HEK293T (cell line): ENCODE data around the gene ANKRD27.
A peak's percentile ranks its signal among the peaks of the same experiment; 100 is the strongest.
"Not testable (repeated sequence)": the region's sequence is repeated elsewhere in the genome, so short reads cannot be mapped to it uniquely, and the experiment has no call there.

Experiments
- CTCF ChIA-PET: fragments of 350-600 bp; formaldehyde crosslinking; extraction: SDS; loops from one replicate; lab custom pipeline; 2021; ENCODE audit warnings: antibody characterized with exemption, inconsistent platforms; lab: Yijun Ruan, JAX
- POLR2A ChIA-PET: fragments of 350-600 bp; formaldehyde crosslinking; extraction: SDS; loops from one replicate; lab custom pipeline; 2020; ENCODE audit warnings: antibody characterized with exemption, inconsistent platforms; lab: Yijun Ruan, JAX
- DNase-seq: peaks from one replicate; pipeline ENCODE4 v3.0.0; 2012; ENCODE audit warnings: mixed read lengths; ENCODE audit errors: extremely low spot score
- ARNT ChIP-seq: fragments of 450-650 bp; IDR thresholded peaks from 2 replicates; pipeline ENCODE4 v1.6.1; 2017; ENCODE audit warnings: mild to moderate bottlenecking
- BHLHE40 ChIP-seq: fragments of 450-650 bp; IDR thresholded peaks from 2 replicates; pipeline ENCODE4 v1.6.1; 2016; ENCODE audit warnings: mild to moderate bottlenecking, moderate library complexity, borderline replicate concordance
- CTBP1 ChIP-seq: fragments of 450-650 bp; IDR thresholded peaks from 2 replicates; pipeline ENCODE4 v1.6.1; 2016; ENCODE audit warnings: borderline replicate concordance
- ELF4 ChIP-seq: fragments of 450-650 bp; IDR thresholded peaks from 2 replicates; pipeline ENCODE4 v1.6.1; 2017; ENCODE audit warnings: antibody characterized with exemption
- FOXA1 ChIP-seq: fragments of 450-650 bp; IDR thresholded peaks from 2 replicates; pipeline ENCODE4 v1.6.1; 2016; ENCODE audit warnings: mild to moderate bottlenecking
- FOXK2 ChIP-seq: fragments of 450-650 bp; IDR thresholded peaks from 2 replicates; pipeline ENCODE4 v1.6.1; 2016; ENCODE audit warnings: mild to moderate bottlenecking
- FOXM1 ChIP-seq: fragments of 450-650 bp; IDR thresholded peaks from 2 replicates; pipeline ENCODE4 v1.6.1; 2017; ENCODE audit warnings: mild to moderate bottlenecking, borderline replicate concordance
- HDGF ChIP-seq: fragments of 450-650 bp; IDR thresholded peaks from 2 replicates; pipeline ENCODE4 v1.6.1; 2017; ENCODE audit warnings: antibody characterized with exemption, borderline replicate concordance
- L3MBTL2 ChIP-seq: fragments of 450-650 bp; conservative IDR thresholded peaks from 2 replicates; pipeline ENCODE4 v1.6.1; 2016; ENCODE audit warnings: mild to moderate bottlenecking
- LEF1 ChIP-seq: fragments of 450-650 bp; IDR thresholded peaks from 2 replicates; pipeline ENCODE4 v1.6.1; 2017; ENCODE audit warnings: mild to moderate bottlenecking, borderline replicate concordance
- NFRKB ChIP-seq: fragments of 450-650 bp; IDR thresholded peaks from 2 replicates; pipeline ENCODE4 v1.6.1; 2016; ENCODE audit warnings: mild to moderate bottlenecking, moderate library complexity
- PKNOX1 ChIP-seq: fragments of 450-650 bp; IDR thresholded peaks from 2 replicates; pipeline ENCODE4 v1.6.1; 2016
- SP1 ChIP-seq: fragments of 450-650 bp; IDR thresholded peaks from 2 replicates; pipeline ENCODE4 v1.6.1; 2017
- SUZ12 ChIP-seq: fragments of 450-650 bp; IDR thresholded peaks from 2 replicates; pipeline ENCODE4 v1.6.1; 2016; ENCODE audit warnings: mild to moderate bottlenecking
- TARDBP ChIP-seq: fragments of 450-650 bp; IDR thresholded peaks from 2 replicates; pipeline ENCODE4 v1.6.1; 2016
- ZNF384 ChIP-seq: fragments of 450-650 bp; IDR thresholded peaks from 2 replicates; pipeline ENCODE4 v1.6.1; 2016

ANKRD27 gene

GRCh38 chr19:32661318-32661717 lies 13.7 kb downstream of the ANKRD27 start:
- no peak for TF ChIP-seq PKNOX1
- TF ChIP-seq CTBP1 = no peak
- no peak for TF ChIP-seq ELF4
- no peak for TF ChIP-seq ZNF384
- TF ChIP-seq TARDBP = no peak
- TF ChIP-seq FOXA1 = no peak
- POLR2A ChIA-PET = no interaction called here
- no peak for DNase-seq
- CTCF ChIA-PET = no interaction called here

- POLR2A ChIA-PET = no interaction called here
- CTCF ChIA-PET = no interaction called here
- TF ChIP-seq FOXM1 (no peak), ZNF384 (no peak), NFRKB (no peak), SP1 (no peak), ELF4 (no peak), BHLHE40 (no peak), HDGF (no peak), SUZ12 (no peak), LEF1 (no peak), L3MBTL2 (no peak), PKNOX1 (no peak), ARNT (no peak), FOXK2 (no peak), FOXA1 (no peak), CTBP1 (no peak), TARDBP (no peak)
- no peak for DNase-seq
These were observed 16.5 kb downstream of the ANKRD27 start for GRCh38 chr19:32658527-32658926.

- TF ChIP-seq ELF4 (no peak), ARNT (no peak), SP1 (no peak), SUZ12 (no peak)
- ChIA-PET POLR2A (no interaction called here), CTCF (no interaction called here)
- DNase-seq = no peak
These were observed 16.9 kb downstream of the ANKRD27 start for GRCh38 chr19:32658075-32658474.

- POLR2A ChIA-PET, DNase-seq: not testable (repeated sequence)
- CTCF ChIA-PET = interaction anchor here (0.8 kb wide), 1 partner anchor 27 kb away, joined by 3 read pairs; no protein-coding TSS in a partner anchor
These were observed 18.6 kb downstream of the ANKRD27 start for GRCh38 chr19:32656379-32656778.

- ChIA-PET CTCF (no interaction called here), POLR2A (no interaction called here)
- no peak for DNase-seq
- TF ChIP-seq ARNT (no peak), ZNF384 (no peak), FOXA1 (no peak), NFRKB (no peak), SP1 (no peak), SUZ12 (no peak)
These were observed 21.4 kb downstream of the ANKRD27 start for GRCh38 chr19:32653599-32653915.

- CTCF ChIA-PET = interaction anchor here (1.7 kb wide), 1 partner anchor 20 kb away, joined by 4 read pairs; no protein-coding TSS in a partner anchor
- TF ChIP-seq ARNT = no peak
- TF ChIP-seq CTBP1 = no peak
- TF ChIP-seq ELF4 = no peak
- DNase-seq = no peak
- POLR2A ChIA-PET = no interaction called here
These were observed 21.9 kb downstream of the ANKRD27 start for GRCh38 chr19:32652894-32653598.

GRCh38 chr19:32652331-32652730 lies 22.6 kb downstream of the ANKRD27 start:
- CTCF ChIA-PET = interaction anchor here (1.7 kb wide), 1 partner anchor 20 kb away, joined by 4 read pairs; no protein-coding TSS in a partner anchor
- POLR2A ChIA-PET, DNase-seq: not testable (repeated sequence)

- TF ChIP-seq L3MBTL2 (no peak), BHLHE40 (no peak), SP1 (no peak), TARDBP (no peak), PKNOX1 (no peak), SUZ12 (no peak), FOXA1 (no peak), ELF4 (no peak), FOXK2 (no peak), ARNT (no peak), LEF1 (no peak), ZNF384 (no peak)
- POLR2A ChIA-PET = no interaction called here
- peak; percentile 43 for DNase-seq
- CTCF ChIA-PET = interaction anchor here (1.7 kb wide), 1 partner anchor 19 kb away, joined by 4 read pairs; no protein-coding TSS in a partner anchor
These were observed 23.2 kb downstream of the ANKRD27 start for GRCh38 chr19:32651729-32652140.
